Measurements from ENCODE around the gene KIF19. TPM values are rescaled to one million over a fixed set of nuclear protein-coding genes. Genes with fewer than 3 reads are reported as not detected.
"Not testable (repeated sequence)": the region's sequence is repeated elsewhere in the genome, so short reads cannot be mapped to it uniquely, and the experiment has no call there.

KIF19 gene
- total RNA-seq, 1 donor from 2014 or later = 80.8 TPM

- no peaks in the 10 kb centered on the region for H3K36me3 Mint-ChIP-seq (ENCODE audit: unreplicated experiment)
Measured at GRCh38 chr17:74404218-74404617, 78.2 kb downstream of the KIF19 start.

GRCh38 chr17:74404789-74405188 is 78.8 kb downstream of the KIF19 start:
- DNase-seq = no peak
- no peak for TF ChIP-seq CTCF (IDR thresholded peaks at IDR 0.05; ENCODE audit: partially characterized antibody, unreplicated experiment)
- Mint-ChIP-seq H3K36me3 (ENCODE audit: unreplicated experiment) (no peaks in the 10 kb centered on the region), H3K4me1 (ENCODE audit: low read depth, unreplicated experiment) (peaks cover 13% of the 10 kb centered on the region), H3K4me3 (ENCODE audit: unreplicated experiment) (peak overlapping the region; percentile 67), H3K27me3 (ENCODE audit: unreplicated experiment) (peaks cover 8% of the 10 kb centered on the region), H3K9me3 (ENCODE audit: unreplicated experiment) (peaks cover 1% of the 10 kb centered on the region), H3K27ac (ENCODE audit: unreplicated experiment) (peak overlapping the region; percentile 85)

More at GRCh38 chr17:74404218-74404617, 78.2 kb downstream of the KIF19 start:
- no peak for DNase-seq
- H3K4me3 Mint-ChIP-seq (ENCODE audit: unreplicated experiment) = no peak overlapping the region
- H3K9me3 Mint-ChIP-seq (ENCODE audit: unreplicated experiment) = peaks cover 2% of the 10 kb centered on the region
- H3K4me1 Mint-ChIP-seq (ENCODE audit: low read depth, unreplicated experiment) = peaks cover 19% of the 10 kb centered on the region
- no peak for TF ChIP-seq CTCF (IDR thresholded peaks at IDR 0.05; ENCODE audit: partially characterized antibody, unreplicated experiment)
- H3K27ac Mint-ChIP-seq (ENCODE audit: unreplicated experiment) = no peak overlapping the region
- peaks cover 8% of the 10 kb centered on the region for H3K27me3 Mint-ChIP-seq (ENCODE audit: unreplicated experiment)

GRCh38 chr17:74405311-74405710 is 79.3 kb downstream of the KIF19 start:
- not testable (repeated sequence) for DNase-seq; H3K27me3 Mint-ChIP-seq (ENCODE audit: unreplicated experiment); H3K9me3 Mint-ChIP-seq (ENCODE audit: unreplicated experiment); H3K4me3 Mint-ChIP-seq (ENCODE audit: unreplicated experiment); H3K27ac Mint-ChIP-seq (ENCODE audit: unreplicated experiment); H3K36me3 Mint-ChIP-seq (ENCODE audit: unreplicated experiment)
- H3K4me1 Mint-ChIP-seq (ENCODE audit: low read depth, unreplicated experiment) = peaks cover 12% of the 10 kb centered on the region

Other genes with a start within 250 kb of the KIF19 start
- 600 TPM for gene RPL38, start 122.5 kb upstream of the KIF19 start, total RNA-seq (ENCODE audit: unreplicated experiment)
- gene TTYH2, start 112.7 kb upstream of the KIF19 start, total RNA-seq (ENCODE audit: unreplicated experiment) = 121 TPM
- gene DNAI2, start 52.0 kb upstream of the KIF19 start, total RNA-seq (ENCODE audit: unreplicated experiment) = not detected
- 310 TPM for gene BTBD17, start 35.6 kb downstream of the KIF19 start, total RNA-seq (ENCODE audit: unreplicated experiment)
- gene GPR142, start 41.3 kb downstream of the KIF19 start, total RNA-seq (ENCODE audit: unreplicated experiment) = 20.7 TPM
- 93.3 TPM for gene GPRC5C, start 105.9 kb downstream of the KIF19 start, total RNA-seq (ENCODE audit: unreplicated experiment)
- gene CD300A, start 140.4 kb downstream of the KIF19 start, total RNA-seq (ENCODE audit: unreplicated experiment) = 0.25 TPM
- not detected for gene CD300LB, start 205.2 kb downstream of the KIF19 start, total RNA-seq (ENCODE audit: unreplicated experiment)
- gene CD300C, start 219.9 kb downstream of the KIF19 start, total RNA-seq (ENCODE audit: unreplicated experiment) = not detected
- gene CD300H, start 241.3 kb downstream of the KIF19 start, total RNA-seq (ENCODE audit: unreplicated experiment) = not detected

Measured in glutamatergic neuron (in vitro differentiated cells).